ENCODE data around the gene PCDHB15.
"Not testable (repeated sequence)": the region's sequence is repeated elsewhere in the genome, so short reads cannot be mapped to it uniquely, and the experiment has no call there.

PCDHB15 gene

DNA sequence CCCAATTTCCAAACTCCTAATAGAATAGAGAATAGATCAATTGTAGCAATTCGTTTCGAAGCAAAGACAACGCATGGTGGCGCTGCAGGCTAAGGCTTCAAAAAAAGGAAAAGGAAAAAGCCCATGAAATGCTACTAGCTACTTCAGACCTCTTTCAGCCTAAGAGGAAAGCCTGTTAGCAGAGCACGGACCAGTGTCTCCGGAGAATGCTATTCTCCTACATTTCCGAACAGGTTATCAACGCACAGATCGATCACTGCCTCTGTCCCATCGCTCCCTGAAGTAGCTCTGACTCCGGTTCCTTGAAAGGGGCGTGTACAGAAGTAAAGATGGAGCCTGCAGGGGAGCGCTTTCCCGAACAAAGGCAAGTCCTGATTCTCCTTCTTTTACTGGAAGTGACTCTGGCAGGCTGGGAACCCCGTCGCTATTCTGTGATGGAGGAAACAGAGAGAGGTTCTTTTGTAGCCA lies at the start of gene PCDHB15:
Gene PCDHB15 (plus strand): TSS at position 146 of the 468 bp plus-strand sequence. CDS start 184 bp downstream, at position 330.
- no peak for DNase-seq

- DNase-seq, result no peak
These were observed 48.8 kb upstream of the PCDHB15 start for GRCh38 chr5:141196363-141196762.

DNA sequence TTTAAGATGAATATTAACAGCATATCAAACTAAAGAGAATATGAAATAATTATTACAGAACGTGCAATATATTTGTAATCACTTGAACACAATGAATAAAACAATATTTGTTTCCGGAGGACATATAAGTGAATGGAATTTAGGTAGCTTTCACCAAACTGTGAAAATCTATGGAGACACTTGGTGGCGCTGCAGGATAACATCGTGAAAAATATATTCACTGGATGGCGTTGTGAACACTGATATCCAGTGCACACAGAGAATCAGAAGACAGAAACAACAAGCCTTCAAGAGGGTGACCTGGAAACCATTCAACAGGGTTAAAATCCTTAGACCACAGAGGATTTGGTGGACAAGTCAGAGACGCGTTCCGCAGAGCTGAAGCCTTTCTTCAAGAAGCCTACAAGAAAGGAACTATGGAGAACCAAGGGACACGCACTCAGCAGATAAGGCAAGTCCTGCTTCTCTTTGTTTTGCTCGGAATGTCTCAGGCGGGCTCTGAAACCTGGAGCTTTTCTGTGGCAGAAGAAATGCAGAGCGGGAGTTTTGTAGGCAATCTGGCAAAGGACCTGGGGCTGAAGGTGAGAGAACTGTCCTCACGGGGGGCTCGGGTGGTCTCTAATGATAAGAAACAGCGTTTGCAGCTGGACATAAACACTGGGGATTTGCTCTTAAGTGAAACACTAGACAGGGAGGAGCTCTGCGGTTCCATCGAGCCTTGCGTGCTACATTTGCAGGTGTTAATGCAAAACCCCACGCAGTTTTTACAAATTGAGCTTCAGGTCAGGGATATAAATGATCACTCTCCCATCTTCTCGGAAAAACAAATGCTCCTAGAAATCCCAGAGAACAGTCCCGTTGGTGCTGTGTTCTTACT lies 45.6 kb upstream of the PCDHB15 start, which contains the start of gene PCDHB11:
Gene PCDHB11 (plus strand): TSS at position 269 of the 877 bp plus-strand sequence. CDS start 148 bp downstream, at position 417.
- no peak for DNase-seq

- not testable (repeated sequence) for DNase-seq
These were observed 44.1 kb upstream of the PCDHB15 start for GRCh38 chr5:141201126-141201525.

GRCh38 chr5:141201646-141202045 lies 43.5 kb upstream of the PCDHB15 start:
- not testable (repeated sequence) for DNase-seq

DNA sequence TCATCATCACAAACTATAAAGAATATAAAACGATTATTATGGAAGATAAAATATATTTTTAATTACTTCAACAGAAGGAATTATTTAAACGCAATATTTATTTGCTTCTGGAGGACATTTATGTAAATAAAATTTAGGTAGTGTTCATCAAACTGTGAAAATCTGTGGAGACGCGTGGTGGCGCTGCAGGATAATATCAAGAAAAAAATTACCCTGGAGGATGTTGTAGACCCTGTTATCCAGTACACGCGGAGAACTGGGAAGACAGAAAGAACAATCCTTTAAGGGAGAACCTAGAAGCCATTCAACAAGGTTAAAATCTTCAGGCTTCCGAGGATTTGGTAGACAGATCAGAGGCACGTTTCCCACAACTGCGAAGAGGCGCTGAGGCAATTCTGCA lies 36.7 kb upstream of the PCDHB15 start, which contains the start of gene PCDHB12:
Gene PCDHB12 (plus strand): TSS at position 242 of the 400 bp plus-strand sequence. CDS start 189 bp downstream, outside the sequence.
- DNase-seq, result no peak

DNA sequence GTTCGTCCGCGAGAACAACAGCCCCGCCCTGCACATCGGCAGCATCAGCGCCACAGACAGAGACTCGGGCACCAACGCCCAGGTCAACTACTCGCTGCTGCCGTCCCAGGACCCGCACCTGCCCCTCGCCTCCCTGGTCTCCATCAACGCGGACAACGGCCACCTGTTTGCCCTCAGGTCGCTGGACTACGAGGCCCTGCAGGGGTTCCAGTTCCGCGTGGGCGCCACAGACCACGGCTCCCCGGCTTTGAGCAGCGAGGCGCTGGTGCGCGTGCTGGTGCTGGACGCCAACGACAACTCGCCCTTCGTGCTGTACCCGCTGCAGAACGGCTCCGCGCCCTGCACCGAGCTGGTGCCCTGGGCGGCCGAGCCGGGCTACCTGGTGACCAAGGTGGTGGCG lies 34.9 kb upstream of the PCDHB15 start:
- DNase-seq, result not testable (repeated sequence)

GRCh38 chr5:141210849-141211248 lies 34.3 kb upstream of the PCDHB15 start:
- DNase-seq, result not testable (repeated sequence)

DNA sequence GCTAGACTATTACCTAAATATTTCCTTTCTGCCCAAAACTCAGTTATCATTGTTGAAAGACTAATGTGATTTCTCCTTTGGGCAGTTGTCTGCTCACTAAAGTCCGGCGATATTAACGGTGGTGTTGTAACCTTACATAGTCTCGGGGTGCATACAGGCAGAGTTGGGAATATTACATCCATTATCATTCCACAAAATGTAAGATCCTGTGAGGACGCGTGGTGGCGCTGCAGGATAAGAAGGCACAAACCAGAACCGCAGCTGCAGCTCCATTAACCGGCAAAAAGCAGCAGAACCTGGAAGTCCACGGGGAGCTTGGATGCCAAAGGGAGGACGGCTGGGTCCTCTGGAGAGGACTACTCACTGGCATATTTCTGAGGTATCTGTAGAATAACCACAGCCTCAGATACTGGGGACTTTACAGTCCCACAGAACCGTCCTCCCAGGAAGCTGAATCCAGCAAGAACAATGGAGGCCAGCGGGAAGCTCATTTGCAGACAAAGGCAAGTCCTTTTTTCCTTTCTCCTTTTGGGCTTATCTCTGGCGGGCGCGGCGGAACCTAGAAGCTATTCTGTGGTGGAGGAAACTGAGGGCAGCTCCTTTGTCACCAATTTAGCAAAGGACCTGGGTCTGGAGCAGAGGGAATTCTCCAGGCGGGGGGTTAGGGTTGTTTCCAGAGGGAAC lies 31.4 kb upstream of the PCDHB15 start, which contains the start of gene PCDHB13:
Gene PCDHB13 (plus strand): TSS at position 264 of the 684 bp plus-strand sequence. CDS start 205 bp downstream, at position 469.
- DNase-seq, result not testable (repeated sequence)

DNA sequence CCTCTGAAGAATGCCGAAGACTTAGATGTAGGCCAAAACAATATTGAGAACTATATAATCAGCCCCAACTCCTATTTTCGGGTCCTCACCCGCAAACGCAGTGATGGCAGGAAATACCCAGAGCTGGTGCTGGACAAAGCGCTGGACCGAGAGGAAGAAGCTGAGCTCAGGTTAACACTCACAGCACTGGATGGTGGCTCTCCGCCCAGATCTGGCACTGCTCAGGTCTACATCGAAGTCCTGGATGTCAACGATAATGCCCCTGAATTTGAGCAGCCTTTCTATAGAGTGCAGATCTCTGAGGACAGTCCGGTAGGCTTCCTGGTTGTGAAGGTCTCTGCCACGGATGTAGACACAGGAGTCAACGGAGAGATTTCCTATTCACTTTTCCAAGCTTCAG lies 30.6 kb upstream of the PCDHB15 start:
- DNase-seq, result not testable (repeated sequence)

- DNase-seq, result not testable (repeated sequence)
These were observed 29.7 kb upstream of the PCDHB15 start for GRCh38 chr5:141215504-141215903.

- not testable (repeated sequence) for DNase-seq
These were observed 29.2 kb upstream of the PCDHB15 start for GRCh38 chr5:141216035-141216434.

GRCh38 chr5:141223112-141223783 lies 21.9 kb upstream of the PCDHB15 start, which contains the start of gene PCDHB14:
Gene PCDHB14 (plus strand): TSS chr5:141223343. CDS start chr5:141223506, 163 bp downstream.
- no peak for DNase-seq

DNA sequence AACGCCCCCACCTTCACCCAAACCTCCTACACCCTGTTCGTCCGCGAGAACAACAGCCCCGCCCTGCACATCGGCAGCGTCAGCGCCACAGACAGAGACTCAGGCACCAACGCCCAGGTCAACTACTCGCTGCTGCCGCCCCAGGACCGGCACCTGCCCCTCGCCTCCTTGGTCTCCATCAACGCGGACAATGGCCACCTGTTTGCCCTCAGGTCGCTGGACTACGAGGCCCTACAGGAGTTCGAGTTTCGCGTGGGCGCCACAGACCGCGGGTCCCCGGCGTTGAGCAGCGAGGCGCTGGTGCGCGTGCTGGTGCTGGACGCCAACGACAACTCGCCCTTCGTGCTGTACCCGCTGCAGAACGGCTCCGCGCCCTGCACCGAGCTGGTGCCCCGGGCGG lies 20.4 kb upstream of the PCDHB15 start:
- DNase-seq, result not testable (repeated sequence)

DNA sequence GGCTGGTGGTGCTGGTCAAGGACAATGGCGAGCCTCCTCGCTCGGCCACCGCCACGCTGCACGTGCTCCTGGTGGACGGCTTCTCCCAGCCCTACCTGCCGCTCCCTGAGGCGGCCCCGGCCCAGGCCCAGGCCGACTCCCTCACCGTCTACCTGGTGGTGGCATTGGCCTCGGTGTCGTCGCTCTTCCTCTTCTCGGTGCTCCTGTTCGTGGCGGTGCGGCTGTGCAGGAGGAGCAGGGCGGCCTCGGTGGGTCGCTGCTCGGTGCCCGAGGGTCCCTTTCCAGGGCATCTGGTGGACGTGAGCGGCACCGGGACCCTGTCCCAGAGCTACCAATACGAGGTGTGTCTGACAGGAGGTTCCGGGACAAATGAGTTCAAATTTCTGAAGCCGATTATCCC lies 19.8 kb upstream of the PCDHB15 start:
- DNase-seq, result not testable (repeated sequence)

DNA sequence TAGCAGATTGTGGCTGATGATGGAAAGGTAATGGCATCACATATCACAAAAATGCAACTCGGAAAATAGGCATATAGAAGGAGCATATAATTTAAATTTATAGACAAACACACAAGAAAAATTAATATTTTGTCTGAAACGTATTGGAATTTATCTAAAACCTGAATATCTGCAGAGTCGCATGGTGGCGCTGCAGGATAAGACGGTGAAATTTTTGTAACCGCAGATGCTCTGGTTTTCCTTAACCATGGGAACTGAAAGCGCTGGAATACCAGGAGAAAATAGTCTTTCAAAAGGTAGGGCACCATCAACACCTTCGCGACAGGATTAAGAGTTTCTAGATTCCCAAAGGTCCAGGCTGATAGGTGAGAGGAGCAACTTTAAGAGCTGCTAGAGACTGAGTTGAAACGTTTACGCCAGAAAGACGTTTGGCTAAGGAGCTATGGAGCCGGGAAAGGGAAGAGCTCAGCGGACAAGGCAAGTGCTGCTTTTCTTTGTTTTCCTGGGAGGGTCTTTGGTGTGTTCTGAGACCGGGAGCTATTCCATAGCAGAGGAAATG lies 11.0 kb upstream of the PCDHB15 start:
- no peak for DNase-seq

DNA sequence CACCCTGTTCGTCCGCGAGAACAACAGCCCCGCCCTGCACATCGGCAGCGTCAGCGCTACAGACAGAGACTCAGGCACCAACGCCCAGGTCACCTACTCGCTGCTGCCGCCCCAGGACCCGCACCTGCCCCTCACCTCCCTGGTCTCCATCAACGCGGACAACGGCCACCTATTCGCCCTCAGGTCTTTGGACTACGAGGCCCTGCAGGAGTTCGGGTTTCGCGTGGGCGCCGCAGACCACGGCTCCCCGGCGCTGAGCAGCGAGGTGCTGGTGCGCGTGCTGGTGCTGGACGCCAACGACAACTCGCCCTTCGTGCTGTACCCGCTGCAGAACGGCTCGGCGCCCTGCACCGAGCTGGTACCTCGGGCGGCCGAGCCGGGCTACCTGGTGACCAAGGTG lies 9.3 kb upstream of the PCDHB15 start:
- not testable (repeated sequence) for DNase-seq

GRCh38 chr5:141236516-141237313 lies 8.5 kb upstream of the PCDHB15 start:
- no peak for DNase-seq

DNA sequence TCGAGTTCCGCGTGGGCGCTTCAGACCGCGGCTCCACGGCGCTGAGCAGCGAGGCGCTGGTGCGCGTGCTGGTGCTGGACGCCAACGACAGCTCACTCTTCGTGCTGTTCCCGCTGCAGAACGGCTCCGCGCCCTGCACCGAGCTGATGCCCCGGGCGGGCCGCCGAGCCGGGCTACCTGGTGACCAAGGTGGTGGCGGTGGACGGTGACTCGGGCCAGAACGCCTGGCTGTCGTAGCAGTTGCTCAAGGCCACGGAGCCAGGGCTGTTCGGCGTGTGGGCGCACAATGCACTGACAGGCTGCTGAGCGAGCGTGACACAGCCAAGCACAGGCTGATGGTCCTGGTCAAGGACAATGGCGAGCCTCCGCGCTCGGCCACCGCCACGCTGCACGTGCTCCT lies 3.7 kb upstream of the PCDHB15 start:
- DNase-seq, result no peak

DNA sequence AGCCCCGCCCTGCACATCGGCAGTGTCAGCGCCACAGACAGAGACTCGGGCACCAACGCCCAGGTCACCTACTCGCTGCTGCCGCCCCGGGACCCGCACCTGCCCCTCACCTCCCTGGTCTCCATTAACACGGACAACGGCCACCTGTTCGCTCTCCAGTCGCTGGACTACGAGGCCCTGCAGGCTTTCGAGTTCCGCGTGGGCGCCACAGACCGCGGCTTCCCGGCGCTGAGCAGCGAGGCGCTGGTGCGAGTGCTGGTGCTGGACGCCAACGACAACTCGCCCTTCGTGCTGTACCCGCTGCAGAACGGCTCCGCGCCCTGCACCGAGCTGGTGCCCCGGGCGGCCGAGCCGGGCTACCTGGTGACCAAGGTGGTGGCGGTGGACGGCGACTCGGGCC lies 1.8 kb downstream of the PCDHB15 start:
- not testable (repeated sequence) for DNase-seq

- not testable (repeated sequence) for DNase-seq
These were observed 2.2 kb downstream of the PCDHB15 start for GRCh38 chr5:141247434-141247833.

Data from activated CD4-positive, alpha-beta T cell treated with anti-CD3 and anti-CD28 coated beads, Interleukin-10, Interleukin-2, amounts not matched to agents 100 ng/mL and 50 ng/mL, durations not matched to agents 16 hours and 8 hours (primary cell).